WTC11 (cell line): ENCODE data around the gene AFF3.

Experiments
- AR ChIP-seq: fragments of 250-450 bp; sonication (Bioruptor Pico); IDR thresholded peaks from 2 replicates; pipeline ENCODE4 v1.9.0; 2021; ENCODE audit warnings: mild to moderate bottlenecking
- ESRRA ChIP-seq: sonication (generic); formaldehyde crosslinking; IDR thresholded peaks from 2 replicates; pipeline ENCODE4 v1.8.1; 2022; ENCODE audit warnings: mild to moderate bottlenecking, missing genetic modification reagents, borderline replicate concordance
- IRF2 ChIP-seq: sonication (generic); formaldehyde crosslinking; IDR thresholded peaks from 2 replicates; pipeline ENCODE4 v1.8.0; 2022; ENCODE audit warnings: low read depth, missing genetic modification reagents, borderline replicate concordance
- ZNF121 ChIP-seq: sonication (generic); formaldehyde crosslinking; IDR thresholded peaks from 2 replicates; pipeline ENCODE4 v1.8.0; 2023; ENCODE audit warnings: missing genetic modification reagents
- ZNF317 ChIP-seq: sonication (generic); formaldehyde crosslinking; IDR thresholded peaks from 2 replicates; pipeline ENCODE4 v1.8.1; 2023; ENCODE audit warnings: low read depth, mild to moderate bottlenecking, moderate library complexity, missing genetic modification reagents, borderline replicate concordance
- TF ChIP-seq, protein P1 (sequence below): fragments of 200-600 bp; IDR thresholded peaks from 2 replicates; pipeline ENCODE4 v1.8.0; 2022; ENCODE audit warnings: antibody characterized with exemption
- TF ChIP-seq, protein P2 (sequence below): sonication (generic); formaldehyde crosslinking; IDR thresholded peaks from 2 replicates; pipeline ENCODE4 v1.8.1; 2022; ENCODE audit warnings: mild to moderate bottlenecking, moderate library complexity, missing genetic modification reagents
- TF ChIP-seq, protein P3 (sequence below): sonication (generic); formaldehyde crosslinking; IDR thresholded peaks from 2 replicates; pipeline ENCODE4 v1.8.0; 2023; ENCODE audit warnings: missing genetic modification reagents
- TF ChIP-seq, protein P4 (sequence below): sonication (generic); formaldehyde crosslinking; IDR thresholded peaks from 2 replicates; pipeline ENCODE4 v1.8.1; 2023; ENCODE audit warnings: mild to moderate bottlenecking, missing genetic modification reagents
- TF ChIP-seq, protein P5 (sequence below): sonication (generic); formaldehyde crosslinking; IDR thresholded peaks from 2 replicates; pipeline ENCODE4 v1.8.1; 2023; ENCODE audit warnings: mild to moderate bottlenecking, missing genetic modification reagents, borderline replicate concordance
- TF ChIP-seq, protein P6 (sequence below): sonication (generic); formaldehyde crosslinking; conservative IDR thresholded peaks from 2 replicates; pipeline ENCODE4 v1.8.1; 2023; ENCODE audit warnings: mild to moderate bottlenecking, low read depth, missing genetic modification reagents, moderate library complexity

DNA sequence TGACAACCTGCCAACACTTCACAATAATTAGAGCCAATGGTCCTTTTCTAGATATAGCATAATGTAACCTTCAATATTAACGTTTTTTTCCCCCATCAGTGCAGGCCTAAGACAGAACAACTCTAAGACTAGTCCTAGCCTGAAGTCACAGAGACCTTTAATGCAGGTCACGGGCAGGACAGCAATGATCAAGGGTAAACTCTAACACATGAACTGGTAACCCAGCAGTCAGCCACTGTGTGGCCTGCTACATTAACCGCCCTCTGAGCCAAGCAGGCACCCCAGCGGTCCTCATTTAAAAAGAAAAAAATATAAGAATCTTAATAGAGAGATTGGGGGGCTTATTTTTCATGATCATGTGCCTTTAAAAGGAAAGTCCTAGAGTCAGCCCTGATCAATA is 290.6 kb downstream of the AFF3 start:
- TF ChIP-seq, protein P1, sequence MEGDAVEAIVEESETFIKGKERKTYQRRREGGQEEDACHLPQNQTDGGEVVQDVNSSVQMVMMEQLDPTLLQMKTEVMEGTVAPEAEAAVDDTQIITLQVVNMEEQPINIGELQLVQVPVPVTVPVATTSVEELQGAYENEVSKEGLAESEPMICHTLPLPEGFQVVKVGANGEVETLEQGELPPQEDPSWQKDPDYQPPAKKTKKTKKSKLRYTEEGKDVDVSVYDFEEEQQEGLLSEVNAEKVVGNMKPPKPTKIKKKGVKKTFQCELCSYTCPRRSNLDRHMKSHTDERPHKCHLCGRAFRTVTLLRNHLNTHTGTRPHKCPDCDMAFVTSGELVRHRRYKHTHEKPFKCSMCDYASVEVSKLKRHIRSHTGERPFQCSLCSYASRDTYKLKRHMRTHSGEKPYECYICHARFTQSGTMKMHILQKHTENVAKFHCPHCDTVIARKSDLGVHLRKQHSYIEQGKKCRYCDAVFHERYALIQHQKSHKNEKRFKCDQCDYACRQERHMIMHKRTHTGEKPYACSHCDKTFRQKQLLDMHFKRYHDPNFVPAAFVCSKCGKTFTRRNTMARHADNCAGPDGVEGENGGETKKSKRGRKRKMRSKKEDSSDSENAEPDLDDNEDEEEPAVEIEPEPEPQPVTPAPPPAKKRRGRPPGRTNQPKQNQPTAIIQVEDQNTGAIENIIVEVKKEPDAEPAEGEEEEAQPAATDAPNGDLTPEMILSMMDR, result no peak
- no peak for TF ChIP-seq ZNF317
- TF ChIP-seq ESRRA, result no peak
- TF ChIP-seq, protein P2, sequence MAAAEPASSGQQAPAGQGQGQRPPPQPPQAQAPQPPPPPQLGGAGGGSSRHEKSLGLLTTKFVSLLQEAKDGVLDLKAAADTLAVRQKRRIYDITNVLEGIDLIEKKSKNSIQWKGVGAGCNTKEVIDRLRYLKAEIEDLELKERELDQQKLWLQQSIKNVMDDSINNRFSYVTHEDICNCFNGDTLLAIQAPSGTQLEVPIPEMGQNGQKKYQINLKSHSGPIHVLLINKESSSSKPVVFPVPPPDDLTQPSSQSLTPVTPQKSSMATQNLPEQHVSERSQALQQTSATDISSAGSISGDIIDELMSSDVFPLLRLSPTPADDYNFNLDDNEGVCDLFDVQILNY (CRISPR knock-in tag), result no peak
- no peak for TF ChIP-seq IRF2 (CRISPR knock-in tag)
- TF ChIP-seq, protein P3, sequence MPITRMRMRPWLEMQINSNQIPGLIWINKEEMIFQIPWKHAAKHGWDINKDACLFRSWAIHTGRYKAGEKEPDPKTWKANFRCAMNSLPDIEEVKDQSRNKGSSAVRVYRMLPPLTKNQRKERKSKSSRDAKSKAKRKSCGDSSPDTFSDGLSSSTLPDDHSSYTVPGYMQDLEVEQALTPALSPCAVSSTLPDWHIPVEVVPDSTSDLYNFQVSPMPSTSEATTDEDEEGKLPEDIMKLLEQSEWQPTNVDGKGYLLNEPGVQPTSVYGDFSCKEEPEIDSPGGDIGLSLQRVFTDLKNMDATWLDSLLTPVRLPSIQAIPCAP (CRISPR knock-in tag), result no peak
- TF ChIP-seq, protein P4, sequence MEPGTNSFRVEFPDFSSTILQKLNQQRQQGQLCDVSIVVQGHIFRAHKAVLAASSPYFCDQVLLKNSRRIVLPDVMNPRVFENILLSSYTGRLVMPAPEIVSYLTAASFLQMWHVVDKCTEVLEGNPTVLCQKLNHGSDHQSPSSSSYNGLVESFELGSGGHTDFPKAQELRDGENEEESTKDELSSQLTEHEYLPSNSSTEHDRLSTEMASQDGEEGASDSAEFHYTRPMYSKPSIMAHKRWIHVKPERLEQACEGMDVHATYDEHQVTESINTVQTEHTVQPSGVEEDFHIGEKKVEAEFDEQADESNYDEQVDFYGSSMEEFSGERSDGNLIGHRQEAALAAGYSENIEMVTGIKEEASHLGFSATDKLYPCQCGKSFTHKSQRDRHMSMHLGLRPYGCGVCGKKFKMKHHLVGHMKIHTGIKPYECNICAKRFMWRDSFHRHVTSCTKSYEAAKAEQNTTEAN (CRISPR knock-in tag), result no peak
- TF ChIP-seq, protein P5, sequence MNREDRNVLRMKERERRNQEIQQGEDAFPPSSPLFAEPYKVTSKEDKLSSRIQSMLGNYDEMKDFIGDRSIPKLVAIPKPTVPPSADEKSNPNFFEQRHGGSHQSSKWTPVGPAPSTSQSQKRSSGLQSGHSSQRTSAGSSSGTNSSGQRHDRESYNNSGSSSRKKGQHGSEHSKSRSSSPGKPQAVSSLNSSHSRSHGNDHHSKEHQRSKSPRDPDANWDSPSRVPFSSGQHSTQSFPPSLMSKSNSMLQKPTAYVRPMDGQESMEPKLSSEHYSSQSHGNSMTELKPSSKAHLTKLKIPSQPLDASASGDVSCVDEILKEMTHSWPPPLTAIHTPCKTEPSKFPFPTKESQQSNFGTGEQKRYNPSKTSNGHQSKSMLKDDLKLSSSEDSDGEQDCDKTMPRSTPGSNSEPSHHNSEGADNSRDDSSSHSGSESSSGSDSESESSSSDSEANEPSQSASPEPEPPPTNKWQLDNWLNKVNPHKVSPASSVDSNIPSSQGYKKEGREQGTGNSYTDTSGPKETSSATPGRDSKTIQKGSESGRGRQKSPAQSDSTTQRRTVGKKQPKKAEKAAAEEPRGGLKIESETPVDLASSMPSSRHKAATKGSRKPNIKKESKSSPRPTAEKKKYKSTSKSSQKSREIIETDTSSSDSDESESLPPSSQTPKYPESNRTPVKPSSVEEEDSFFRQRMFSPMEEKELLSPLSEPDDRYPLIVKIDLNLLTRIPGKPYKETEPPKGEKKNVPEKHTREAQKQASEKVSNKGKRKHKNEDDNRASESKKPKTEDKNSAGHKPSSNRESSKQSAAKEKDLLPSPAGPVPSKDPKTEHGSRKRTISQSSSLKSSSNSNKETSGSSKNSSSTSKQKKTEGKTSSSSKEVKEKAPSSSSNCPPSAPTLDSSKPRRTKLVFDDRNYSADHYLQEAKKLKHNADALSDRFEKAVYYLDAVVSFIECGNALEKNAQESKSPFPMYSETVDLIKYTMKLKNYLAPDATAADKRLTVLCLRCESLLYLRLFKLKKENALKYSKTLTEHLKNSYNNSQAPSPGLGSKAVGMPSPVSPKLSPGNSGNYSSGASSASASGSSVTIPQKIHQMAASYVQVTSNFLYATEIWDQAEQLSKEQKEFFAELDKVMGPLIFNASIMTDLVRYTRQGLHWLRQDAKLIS (CRISPR knock-in tag), result no peak
- TF ChIP-seq AR (CRISPR knock-in tag), result no peak
- TF ChIP-seq ZNF121 (CRISPR knock-in tag), result no peak
- TF ChIP-seq, protein P6, sequence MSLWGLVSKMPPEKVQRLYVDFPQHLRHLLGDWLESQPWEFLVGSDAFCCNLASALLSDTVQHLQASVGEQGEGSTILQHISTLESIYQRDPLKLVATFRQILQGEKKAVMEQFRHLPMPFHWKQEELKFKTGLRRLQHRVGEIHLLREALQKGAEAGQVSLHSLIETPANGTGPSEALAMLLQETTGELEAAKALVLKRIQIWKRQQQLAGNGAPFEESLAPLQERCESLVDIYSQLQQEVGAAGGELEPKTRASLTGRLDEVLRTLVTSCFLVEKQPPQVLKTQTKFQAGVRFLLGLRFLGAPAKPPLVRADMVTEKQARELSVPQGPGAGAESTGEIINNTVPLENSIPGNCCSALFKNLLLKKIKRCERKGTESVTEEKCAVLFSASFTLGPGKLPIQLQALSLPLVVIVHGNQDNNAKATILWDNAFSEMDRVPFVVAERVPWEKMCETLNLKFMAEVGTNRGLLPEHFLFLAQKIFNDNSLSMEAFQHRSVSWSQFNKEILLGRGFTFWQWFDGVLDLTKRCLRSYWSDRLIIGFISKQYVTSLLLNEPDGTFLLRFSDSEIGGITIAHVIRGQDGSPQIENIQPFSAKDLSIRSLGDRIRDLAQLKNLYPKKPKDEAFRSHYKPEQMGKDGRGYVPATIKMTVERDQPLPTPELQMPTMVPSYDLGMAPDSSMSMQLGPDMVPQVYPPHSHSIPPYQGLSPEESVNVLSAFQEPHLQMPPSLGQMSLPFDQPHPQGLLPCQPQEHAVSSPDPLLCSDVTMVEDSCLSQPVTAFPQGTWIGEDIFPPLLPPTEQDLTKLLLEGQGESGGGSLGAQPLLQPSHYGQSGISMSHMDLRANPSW, result no peak
